KMS-11 (cell line): ENCODE data around the gene ST8SIA2.

Source experiments
- H2AFZ ChIP-seq: fragments of 200-600 bp; sonication (generic); 2 replicates; pipeline ENCODE4 v1.6.1; 2016; ENCODE audit warnings: antibody characterized with exemption, mixed run types, low read depth
- H3K27ac ChIP-seq: fragments of 200-600 bp; sonication (generic); 2 replicates; pipeline ENCODE4 v1.6.1; 2016; ENCODE audit warnings: mild to moderate bottlenecking, mixed run types
- H3K27me3 ChIP-seq: fragments of 200-600 bp; sonication (generic); 2 replicates; pipeline ENCODE4 v1.6.1; 2017; ENCODE audit warnings: mild to moderate bottlenecking, low read depth, mixed run types, moderate library complexity; ENCODE audit not compliant: insufficient read depth
- H3K36me3 ChIP-seq: fragments of 200-600 bp; sonication (generic); 2 replicates; pipeline ENCODE4 v1.6.1; 2017; ENCODE audit warnings: mild to moderate bottlenecking, mixed run types; ENCODE audit not compliant: insufficient read depth
- H3K4me1 ChIP-seq: fragments of 200-600 bp; sonication (generic); 2 replicates; pipeline ENCODE4 v1.6.1; 2016; ENCODE audit warnings: mild to moderate bottlenecking, low read depth, mixed run types; ENCODE audit not compliant: poor library complexity, severe bottlenecking
- H3K4me2 ChIP-seq: fragments of 200-600 bp; sonication (generic); 2 replicates; pipeline ENCODE4 v1.7.0; 2016; ENCODE audit warnings: mild to moderate bottlenecking, mixed run types
- H3K4me3 ChIP-seq: fragments of 200-600 bp; sonication (generic); IDR thresholded peaks from 2 replicates; pipeline ENCODE4 v1.6.1; 2017; ENCODE audit warnings: low read depth, low read length, mixed read lengths; ENCODE audit not compliant: insufficient read depth
- H3K79me2 ChIP-seq: fragments of 200-600 bp; sonication (generic); 2 replicates; pipeline ENCODE4 v1.6.1; 2016; ENCODE audit warnings: low read depth, mixed run types; ENCODE audit not compliant: insufficient read depth
- H3K9ac ChIP-seq: fragments of 200-600 bp; sonication (generic); 2 replicates; pipeline ENCODE4 v1.6.1; 2016; ENCODE audit warnings: mild to moderate bottlenecking, mixed run types
- H4K20me1 ChIP-seq: fragments of 200-600 bp; sonication (generic); 2 replicates; pipeline ENCODE4 v1.6.1; 2016; ENCODE audit warnings: mild to moderate bottlenecking, mixed run types; ENCODE audit not compliant: insufficient read depth
- CTCF ChIP-seq: fragments of 200-600 bp; sonication (generic); conservative IDR thresholded peaks from 2 replicates; pipeline ENCODE4 v1.6.1; 2017; ENCODE audit warnings: low read depth, mild to moderate bottlenecking, antibody characterized with exemption, low read length, moderate library complexity, mixed read lengths

Gene ST8SIA2

DNA sequence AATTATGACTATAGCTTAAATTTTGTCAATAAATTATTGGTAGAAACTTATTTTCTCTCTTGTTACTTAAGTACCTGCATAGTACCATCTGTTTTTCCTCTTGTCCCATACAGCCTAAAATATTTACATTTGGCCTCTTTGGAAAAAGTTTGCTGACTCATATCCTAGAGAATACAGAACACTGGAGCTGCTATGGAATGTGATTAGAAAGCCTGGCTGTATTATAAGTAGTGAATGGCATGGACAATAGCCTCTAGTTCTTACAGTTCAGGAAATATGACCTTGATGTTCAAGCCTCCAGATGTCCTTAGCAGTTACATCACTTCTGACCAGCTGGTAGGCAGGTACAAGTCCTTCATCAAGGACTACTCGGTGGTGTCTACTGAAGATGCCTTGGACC lies 28.3 kb downstream of the ST8SIA2 start:
- Histone ChIP-seq H2AFZ (no peak overlapping the region), H3K79me2 (no peaks in the 10 kb centered on the region; the same call in 1 of the 2 replicates), H4K20me1 (no peaks in the 10 kb centered on the region), H3K9ac (no peak overlapping the region), H3K27ac (no peak overlapping the region), H3K4me2 (no peak overlapping the region), H3K4me1 (no peaks in the 10 kb centered on the region), H3K36me3 (0 out of 2 replicates have a peak, but pooled peaks cover 3% of the 10 kb centered on the region), H3K27me3 (no peaks in the 10 kb centered on the region), H3K4me3 (no peak overlapping the region)
- TF ChIP-seq CTCF = no peak

GRCh38 chr15:92425578-92426225 lies 32.0 kb downstream of the ST8SIA2 start:
- H3K9ac ChIP-seq = no peak overlapping the region

GRCh38 chr15:92429378-92430068 lies 35.8 kb downstream of the ST8SIA2 start:
- no peak overlapping the region for H3K9ac ChIP-seq
- no peak overlapping the region for H3K4me2 ChIP-seq
- H3K27me3 ChIP-seq = no peaks in the 10 kb centered on the region

More at GRCh38 chr15:92425578-92426225, 32.0 kb downstream of the ST8SIA2 start:
- no peak overlapping the region for H3K4me3 ChIP-seq
- no peaks in the 10 kb centered on the region for H4K20me1 ChIP-seq
- H3K79me2 ChIP-seq = no peaks in the 10 kb centered on the region; the same call in 1 of the 2 replicates
- no peak overlapping the region for H3K4me2 ChIP-seq
- peaks cover 8% of the 10 kb centered on the region for H3K4me1 ChIP-seq
- no peaks in the 10 kb centered on the region for H3K27me3 ChIP-seq
- TF ChIP-seq CTCF = no peak
- H3K27ac ChIP-seq = no peak overlapping the region
- H2AFZ ChIP-seq = no peak overlapping the region
- 0 out of 2 replicates have a peak, but pooled peaks cover 3% of the 10 kb centered on the region for H3K36me3 ChIP-seq

DNA sequence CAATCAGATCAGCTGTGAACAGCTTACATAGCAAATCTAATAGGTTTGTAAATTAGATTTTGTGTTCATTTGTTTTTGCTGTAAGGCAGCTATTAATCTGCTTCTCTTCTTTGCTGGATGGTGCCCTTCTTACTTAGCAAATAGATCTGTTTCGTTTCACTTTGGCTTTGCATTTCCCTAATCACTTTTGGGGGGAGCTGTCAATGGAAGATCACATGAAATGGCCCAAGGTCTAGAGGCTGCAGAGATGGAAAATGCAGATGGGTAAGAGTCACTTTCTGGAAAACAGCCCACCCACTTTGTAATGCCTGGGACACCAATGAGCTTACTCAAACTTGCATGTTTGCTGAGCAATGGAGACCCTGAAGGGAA lies 36.4 kb downstream of the ST8SIA2 start:
- no peak overlapping the region for H2AFZ ChIP-seq
- no peak overlapping the region for H3K9ac ChIP-seq
- no peaks in the 10 kb centered on the region for H4K20me1 ChIP-seq
- H3K36me3 ChIP-seq = no peaks in the 10 kb centered on the region
- peaks cover 8% of the 10 kb centered on the region for H3K4me1 ChIP-seq
- H3K27ac ChIP-seq = peak overlapping the region; percentile 39; the same call in 1 of the 2 replicates
- H3K4me3 ChIP-seq = no peak overlapping the region
- H3K79me2 ChIP-seq = no peaks in the 10 kb centered on the region
- no peak overlapping the region for H3K4me2 ChIP-seq
- TF ChIP-seq CTCF = no peak
- no peaks in the 10 kb centered on the region for H3K27me3 ChIP-seq

More at GRCh38 chr15:92429378-92430068, 35.8 kb downstream of the ST8SIA2 start:
- Histone ChIP-seq H3K79me2 (no peaks in the 10 kb centered on the region), H3K27ac (peak overlapping the region; percentile 39; the same call in 1 of the 2 replicates), H3K4me3 (no peak overlapping the region), H3K36me3 (no peaks in the 10 kb centered on the region), H2AFZ (no peak overlapping the region), H3K4me1 (peaks cover 8% of the 10 kb centered on the region), H4K20me1 (no peaks in the 10 kb centered on the region)
- TF ChIP-seq CTCF = no peak
